Kidney (tissue), 14 donors: ENCODE data around the gene GABRA4. TPM values are rescaled to one million over a fixed set of nuclear protein-coding genes. Genes with fewer than 3 reads are reported as not detected.

Experiments used
- DNase-seq, 5 donors: peaks; one replicate each; pipeline ENCODE4 v3.0.0-alpha.2; 2013 to 2020
- FAIRE-seq: peaks from 2 replicates; lab custom pipeline; 2012; peaks lifted over from hg19 to GRCh38; lab: Jason Lieb, UNC
- H3K27ac ChIP-seq, 2 donors: one replicate each; pipeline ENCODE4 v1.7.0; 2013; ENCODE audit warnings: low read depth in 2 of 2, low read length in 2 of 2, inconsistent platforms in 1 of 2
- H3K27me3 ChIP-seq: one replicate; pipeline ENCODE4 v1.7.1; 2013; ENCODE audit warnings: low read length, inconsistent platforms; ENCODE audit not compliant: control insufficient read depth, insufficient read depth
- H3K36me3 ChIP-seq, 3 donors: one replicate each; pipeline versions ENCODE4 v1.7.0 to v1.7.1; 2013; ENCODE audit warnings: low read length in 3 of 3, control low read depth in 1 of 3, inconsistent platforms in 1 of 3; ENCODE audit not compliant: insufficient read depth in 3 of 3, control insufficient read depth in 2 of 3
- H3K4me1 ChIP-seq, 3 donors: one replicate each; pipeline versions ENCODE4 v1.7.0 to v1.7.1; 2013; ENCODE audit warnings: low read length in 3 of 3, inconsistent platforms in 1 of 3, low read depth in 1 of 3; ENCODE audit not compliant: control insufficient read depth in 2 of 3, insufficient read depth in 2 of 3
- H3K4me3 ChIP-seq, 3 donors: one replicate each; pipeline versions ENCODE4 v1.7.0 to v1.8.1; 2013; ENCODE audit warnings: low read length in 3 of 3, control low read depth in 1 of 3, inconsistent platforms in 1 of 3
- H3K9ac ChIP-seq, 3 donors: one replicate each; pipeline versions ENCODE4 v1.7.0 to v1.7.1; 2013; ENCODE audit warnings: low read length in 3 of 3, control low read depth in 1 of 3, inconsistent platforms in 1 of 3
- H3K9me3 ChIP-seq, 3 donors: one replicate each; pipeline versions ENCODE4 v1.7.0 to v1.7.1; 2013; ENCODE audit warnings: low read length in 3 of 3, control low read depth in 1 of 3, inconsistent platforms in 1 of 3; ENCODE audit not compliant: control insufficient read depth in 2 of 3, insufficient read depth in 1 of 3
- intact Hi-C: fragments of 100-400 bp; cut with DNase I; formaldehyde crosslinking; loops from one replicate; pipeline ENCODE4 v1.11.1; 2022
- polyA plus RNA-seq: library from polyadenylated mRNA; stranded (reverse); fragments of 350-450 nt; fragmentation: Illumina TruSeq; extraction: RNeasy Lipid Tissue Mini Kit (QIAGEN cat#74804); gene quantifications from one replicate; pipeline ENCODE4 v1.2.3, GENCODE V29; 2014; ENCODE audit warnings: low read depth, low replicate concordance; ENCODE audit not compliant: insufficient read depth
- total RNA-seq: library from RNA; stranded (reverse); fragmentation: NEBNext Ultra II Directional; extraction: Animal tissue kit (Norgen Biotek cat#: 25700); gene quantifications from one replicate; pipeline ENCODE4 v1.2.1, GENCODE V29; 2021
- TF ChIP-seq, protein P1 (sequence below): IDR thresholded peaks from 3 replicates; pipeline ENCODE4 v1.5.1; 2012; ENCODE audit warnings: mild to moderate bottlenecking, moderate library complexity, borderline replicate concordance; ENCODE audit not compliant: insufficient read depth; ENCODE audit errors: extremely low read depth
- donor health status: control.
- donor health status: control.
- donor health status: control.
- donor health status: control.
- donor health status: control.
- donor health status: DM: yes; HTN: yes; CAD: no.
- donor health status: Normal renal cell carcinoma (clear cell type).

The GABRA4 gene
- total and polyA plus RNA-seq, 2 donors from 2014 or later: 0.17 to 0.19 TPM

DNA sequence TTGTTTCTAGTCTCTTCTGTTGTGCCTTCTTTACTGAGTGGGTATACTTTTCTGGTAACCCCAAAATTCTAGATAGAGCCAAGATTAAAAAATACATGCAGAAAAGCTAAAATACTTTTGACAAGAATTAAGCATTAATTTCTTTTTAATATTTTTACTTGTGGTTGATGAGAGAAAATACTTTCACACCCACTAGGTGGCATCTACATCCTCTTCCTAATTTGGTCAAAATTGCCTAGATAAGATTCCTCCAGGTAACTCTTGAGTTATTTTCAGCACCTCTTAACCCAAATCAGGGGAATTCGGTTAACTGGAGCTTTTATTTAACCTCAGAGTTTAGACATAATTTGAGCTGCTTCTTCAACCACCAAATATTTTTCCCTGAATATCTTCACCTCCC, 55.9 kb downstream of the GABRA4 start:
- H3K4me1 ChIP-seq: no peaks in the 10 kb centered on the region
- no peak overlapping the region for H3K27ac ChIP-seq
- no peaks in the 10 kb centered on the region for H3K36me3 ChIP-seq
- intact Hi-C loops: no loop called here
- TF ChIP-seq, protein P1, sequence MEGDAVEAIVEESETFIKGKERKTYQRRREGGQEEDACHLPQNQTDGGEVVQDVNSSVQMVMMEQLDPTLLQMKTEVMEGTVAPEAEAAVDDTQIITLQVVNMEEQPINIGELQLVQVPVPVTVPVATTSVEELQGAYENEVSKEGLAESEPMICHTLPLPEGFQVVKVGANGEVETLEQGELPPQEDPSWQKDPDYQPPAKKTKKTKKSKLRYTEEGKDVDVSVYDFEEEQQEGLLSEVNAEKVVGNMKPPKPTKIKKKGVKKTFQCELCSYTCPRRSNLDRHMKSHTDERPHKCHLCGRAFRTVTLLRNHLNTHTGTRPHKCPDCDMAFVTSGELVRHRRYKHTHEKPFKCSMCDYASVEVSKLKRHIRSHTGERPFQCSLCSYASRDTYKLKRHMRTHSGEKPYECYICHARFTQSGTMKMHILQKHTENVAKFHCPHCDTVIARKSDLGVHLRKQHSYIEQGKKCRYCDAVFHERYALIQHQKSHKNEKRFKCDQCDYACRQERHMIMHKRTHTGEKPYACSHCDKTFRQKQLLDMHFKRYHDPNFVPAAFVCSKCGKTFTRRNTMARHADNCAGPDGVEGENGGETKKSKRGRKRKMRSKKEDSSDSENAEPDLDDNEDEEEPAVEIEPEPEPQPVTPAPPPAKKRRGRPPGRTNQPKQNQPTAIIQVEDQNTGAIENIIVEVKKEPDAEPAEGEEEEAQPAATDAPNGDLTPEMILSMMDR: no peak
- no peak for DNase-seq
- no peak overlapping the region for H3K9ac ChIP-seq
- no peaks in the 10 kb centered on the region for H3K9me3 ChIP-seq
- FAIRE-seq: no peak
- H3K4me3 ChIP-seq: no peak overlapping the region
- no peaks in the 10 kb centered on the region for H3K27me3 ChIP-seq

DNA sequence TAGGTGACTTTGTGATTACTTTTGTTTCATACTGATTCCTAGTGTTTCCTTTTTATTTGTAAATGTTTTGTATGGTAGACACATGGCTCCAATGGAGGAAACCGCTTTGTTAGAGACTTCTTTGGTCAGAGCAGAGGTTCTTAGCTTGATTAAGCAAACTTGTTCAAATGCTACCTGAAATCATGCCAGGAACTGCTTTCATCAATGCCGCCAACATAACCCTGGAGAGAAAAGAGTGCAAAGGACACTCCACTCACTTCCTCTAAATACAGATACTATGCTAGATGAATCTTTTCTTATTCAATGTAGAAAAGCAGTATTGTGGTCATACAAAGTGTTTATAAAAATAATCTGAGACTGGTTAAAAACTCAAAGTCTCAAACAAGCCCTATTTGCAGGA, 58.7 kb downstream of the GABRA4 start:
- FAIRE-seq: no peak
- Histone ChIP-seq H3K27ac (no peak overlapping the region), H3K9ac (no peak overlapping the region), H3K4me3 (no peak overlapping the region), H3K9me3 (no peaks in the 10 kb centered on the region), H3K36me3 (no peaks in the 10 kb centered on the region), H3K4me1 (no peaks in the 10 kb centered on the region), H3K27me3 (no peaks in the 10 kb centered on the region)
- TF ChIP-seq, protein P1: no peak
- no peak for DNase-seq
- intact Hi-C loops: no loop called here

DNA sequence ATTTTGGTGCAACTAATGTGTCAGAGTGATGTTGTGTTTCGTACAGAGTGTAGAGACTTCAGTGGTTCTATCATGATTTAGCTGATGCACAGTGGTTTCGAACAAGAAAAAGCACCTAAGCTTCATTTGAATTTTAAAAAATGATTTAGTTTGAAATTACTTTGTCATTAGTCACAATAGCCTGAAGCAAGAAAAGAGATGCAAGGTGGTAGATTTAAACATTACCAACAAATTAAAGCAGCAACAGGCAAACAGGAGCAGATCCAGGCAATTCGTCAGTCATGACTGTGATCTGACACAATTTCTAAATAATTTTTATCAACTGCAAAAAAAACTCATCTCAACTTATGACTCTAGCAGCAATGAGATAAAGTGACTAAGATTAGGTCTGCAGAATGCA, 59.7 kb downstream of the GABRA4 start:
- no peaks in the 10 kb centered on the region for H3K9me3 ChIP-seq
- no peak overlapping the region for H3K27ac ChIP-seq
- H3K9ac ChIP-seq: no peak overlapping the region
- TF ChIP-seq, protein P1: no peak
- H3K4me1 ChIP-seq: no peaks in the 10 kb centered on the region
- intact Hi-C loops: no loop called here
- H3K36me3 ChIP-seq: no peaks in the 10 kb centered on the region
- DNase-seq (no peak), FAIRE-seq (no peak)
- H3K4me3 ChIP-seq: no peak overlapping the region
- H3K27me3 ChIP-seq: no peaks in the 10 kb centered on the region

DNA sequence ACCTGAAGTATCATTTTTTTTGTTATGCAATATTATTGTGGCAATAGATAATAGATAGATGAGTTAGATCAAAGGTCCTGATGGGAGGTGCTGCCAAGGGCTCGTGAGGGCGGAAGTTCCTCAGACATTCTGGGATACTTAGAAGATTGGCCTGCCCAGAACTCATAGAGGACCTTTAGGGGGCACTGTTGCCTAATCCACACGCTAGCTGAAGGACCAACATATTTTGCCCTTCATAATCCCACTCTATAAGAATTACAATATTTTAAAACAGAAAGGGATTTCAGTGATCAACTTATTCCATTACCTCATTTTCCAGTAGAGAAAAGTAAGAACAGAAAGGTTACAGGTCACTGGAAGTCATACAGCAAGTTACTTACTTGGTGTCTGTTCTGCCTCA, 61.4 kb downstream of the GABRA4 start:
- H3K36me3 ChIP-seq: no peaks in the 10 kb centered on the region
- no peak overlapping the region for H3K9ac ChIP-seq
- peak in 3 of 5 donors; percentile 15 to 37 (median 33) for DNase-seq
- no peaks in the 10 kb centered on the region for H3K9me3 ChIP-seq
- no peaks in the 10 kb centered on the region for H3K27me3 ChIP-seq
- H3K4me3 ChIP-seq: no peak overlapping the region
- intact Hi-C loops: no loop called here
- TF ChIP-seq, protein P1: peak; percentile 43
- H3K27ac ChIP-seq: no peak overlapping the region
- no peak for FAIRE-seq
- no peaks in the 10 kb centered on the region for H3K4me1 ChIP-seq
